ENCODE measurements around the gene PROSER2. TPM values are rescaled to one million over a fixed set of nuclear protein-coding genes. Genes with fewer than 3 reads are reported as not detected.

PROSER2 gene
- total and polyA plus RNA-seq, 8 donors = 1.3 to 16.2 (median 5.7) TPM; not detected in 1

DNA sequence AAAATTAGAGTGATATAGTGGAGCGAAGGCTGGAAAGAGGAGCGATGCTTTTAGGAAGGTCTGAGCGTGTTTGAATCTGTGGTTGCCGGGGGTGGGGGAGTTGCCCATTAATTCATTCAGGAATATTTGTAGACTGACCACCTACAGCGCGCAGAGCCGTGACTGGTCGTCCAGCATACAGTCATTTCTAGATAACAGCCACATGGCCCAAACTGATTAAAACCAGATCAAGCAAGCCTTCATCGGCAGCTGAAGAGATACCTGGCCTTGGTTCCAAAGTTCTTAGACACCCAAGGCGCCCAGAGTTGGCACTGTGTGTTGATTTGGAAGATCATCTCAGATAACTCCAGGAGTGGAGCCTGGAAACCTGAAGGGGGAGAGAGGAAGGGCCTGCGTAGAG, 1.7 kb downstream of the PROSER2 start:
- 30 to 57% (median 51%) methylated on average over 11 of the region's 11 CpGs for WGBS, 5 donors
- DNase-seq = peak; percentile 38 to 72
- peaks cover 8 to 49% (median 40%) of the 10 kb centered on the region in 4 donors for H3K4me1 ChIP-seq
- peak overlapping the region; percentile 70 to 88 (median 79) for H3K4me3 ChIP-seq
- H3K9me3 ChIP-seq = no peaks in the 10 kb centered on the region
- peak overlapping the region; percentile 22 to 92 (median 89) for H3K27ac ChIP-seq
- H3K27me3 ChIP-seq = peaks cover 0 to 28% (median 10%) of the 10 kb centered on the region in 3 donors
- no peak for TF ChIP-seq EP300 (IDR thresholded peaks at IDR 0.05)
- peak in 1 of 3 donors; percentile 49 for TF ChIP-seq POLR2AphosphoS5 (IDR thresholded peaks at IDR 0.05)
- H3K36me3 ChIP-seq = no peaks in the 10 kb centered on the region
- intact Hi-C loops (cut with DNase I; ENCODE audit: low total_unique reads) = no loop called here

DNA sequence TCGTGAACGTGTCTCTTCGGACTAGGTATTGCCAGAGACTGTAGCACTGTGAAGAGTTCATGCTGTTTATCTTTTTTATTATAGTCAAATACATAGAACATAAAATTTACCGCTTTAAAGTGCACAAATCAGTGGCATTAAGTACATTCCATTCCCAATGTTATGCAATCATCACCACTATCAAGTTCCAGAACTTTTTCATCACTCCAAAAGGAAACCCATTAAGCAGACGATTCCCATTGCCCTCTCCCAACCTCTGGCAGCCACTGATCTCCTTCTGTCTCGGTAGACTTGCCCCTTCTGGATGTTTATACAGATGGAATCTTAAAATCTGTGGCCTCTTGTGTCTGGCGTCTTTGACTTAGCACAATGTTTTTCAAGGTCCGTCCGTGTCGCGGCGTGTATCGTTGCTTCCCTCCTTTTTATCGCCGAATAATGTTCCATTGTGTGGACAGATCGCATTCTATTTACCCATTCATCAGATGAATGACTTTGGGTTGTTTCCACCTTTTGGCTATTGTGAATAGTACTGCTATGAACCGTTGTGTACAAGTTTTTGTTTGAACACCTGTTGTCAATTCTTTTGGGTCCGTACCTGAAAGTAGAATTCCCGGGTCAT, 2.7 kb downstream of the PROSER2 start:
- Histone ChIP-seq H3K4me3 (peak overlapping the region in 1 of 4 donors; percentile 88), H3K27ac (peak overlapping the region in 3 of 5 donors; percentile 89 to 92 (median 91)), H3K9me3 (no peaks in the 10 kb centered on the region), H3K27me3 (peaks cover 0 to 28% (median 10%) of the 10 kb centered on the region in 3 donors), H3K4me1 (peaks cover 8 to 58% (median 47%) of the 10 kb centered on the region in 4 donors), H3K36me3 (no peaks in the 10 kb centered on the region)
- DNase-seq = no peak
- intact Hi-C loops (cut with DNase I; ENCODE audit: low total_unique reads) = no loop called here
- 64 to 82% (median 74%) methylated on average over 19 of the region's 19 CpGs for WGBS, 5 donors
- TF ChIP-seq POLR2AphosphoS5 (IDR thresholded peaks at IDR 0.05) (no peak), POLR2A (IDR thresholded peaks at IDR 0.05) (no peak), EP300 (IDR thresholded peaks at IDR 0.05) (no peak)
- TF ChIP-seq, protein P1, sequence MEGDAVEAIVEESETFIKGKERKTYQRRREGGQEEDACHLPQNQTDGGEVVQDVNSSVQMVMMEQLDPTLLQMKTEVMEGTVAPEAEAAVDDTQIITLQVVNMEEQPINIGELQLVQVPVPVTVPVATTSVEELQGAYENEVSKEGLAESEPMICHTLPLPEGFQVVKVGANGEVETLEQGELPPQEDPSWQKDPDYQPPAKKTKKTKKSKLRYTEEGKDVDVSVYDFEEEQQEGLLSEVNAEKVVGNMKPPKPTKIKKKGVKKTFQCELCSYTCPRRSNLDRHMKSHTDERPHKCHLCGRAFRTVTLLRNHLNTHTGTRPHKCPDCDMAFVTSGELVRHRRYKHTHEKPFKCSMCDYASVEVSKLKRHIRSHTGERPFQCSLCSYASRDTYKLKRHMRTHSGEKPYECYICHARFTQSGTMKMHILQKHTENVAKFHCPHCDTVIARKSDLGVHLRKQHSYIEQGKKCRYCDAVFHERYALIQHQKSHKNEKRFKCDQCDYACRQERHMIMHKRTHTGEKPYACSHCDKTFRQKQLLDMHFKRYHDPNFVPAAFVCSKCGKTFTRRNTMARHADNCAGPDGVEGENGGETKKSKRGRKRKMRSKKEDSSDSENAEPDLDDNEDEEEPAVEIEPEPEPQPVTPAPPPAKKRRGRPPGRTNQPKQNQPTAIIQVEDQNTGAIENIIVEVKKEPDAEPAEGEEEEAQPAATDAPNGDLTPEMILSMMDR (IDR thresholded peaks at IDR 0.05) = no peak

DNA sequence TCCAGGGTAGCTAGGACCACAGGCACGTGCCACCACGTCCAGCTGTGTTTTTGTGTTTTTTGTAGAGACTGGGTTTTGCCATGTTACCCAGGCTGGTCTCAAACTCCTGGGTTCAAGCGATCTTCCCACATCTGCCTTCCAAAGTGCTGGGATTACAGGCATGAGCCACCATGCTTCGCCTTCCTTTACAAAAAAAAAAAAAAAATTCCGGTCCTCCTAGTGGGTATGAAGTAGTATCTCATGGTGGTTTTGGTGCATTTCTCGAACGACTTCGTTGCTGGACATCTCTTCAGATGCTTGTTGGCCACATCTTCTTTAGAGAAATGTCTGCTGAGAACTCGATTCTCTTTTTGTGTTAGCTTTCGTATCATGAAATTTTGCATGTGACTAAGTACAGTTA, 3.9 kb downstream of the PROSER2 start:
- Histone ChIP-seq H3K4me1 (peaks cover 8 to 69% (median 51%) of the 10 kb centered on the region in 4 donors), H3K4me3 (no peak overlapping the region), H3K27me3 (peaks cover 0 to 28% (median 10%) of the 10 kb centered on the region in 3 donors), H3K27ac (peak overlapping the region in 1 of 5 donors; percentile 32), H3K36me3 (no peaks in the 10 kb centered on the region), H3K9me3 (no peaks in the 10 kb centered on the region)
- DNase-seq = no peak
- no peak for TF ChIP-seq POLR2AphosphoS5 (IDR thresholded peaks at IDR 0.05)
- TF ChIP-seq POLR2A (IDR thresholded peaks at IDR 0.05) = no peak
- TF ChIP-seq, protein P1 (IDR thresholded peaks at IDR 0.05) = no peak
- no peak for TF ChIP-seq EP300 (IDR thresholded peaks at IDR 0.05)
- intact Hi-C loops (cut with DNase I; ENCODE audit: low total_unique reads) = no loop called here
- 85 to 89% (median 86%) methylated on average over 10 of the region's 10 CpGs for WGBS, 5 donors

DNA sequence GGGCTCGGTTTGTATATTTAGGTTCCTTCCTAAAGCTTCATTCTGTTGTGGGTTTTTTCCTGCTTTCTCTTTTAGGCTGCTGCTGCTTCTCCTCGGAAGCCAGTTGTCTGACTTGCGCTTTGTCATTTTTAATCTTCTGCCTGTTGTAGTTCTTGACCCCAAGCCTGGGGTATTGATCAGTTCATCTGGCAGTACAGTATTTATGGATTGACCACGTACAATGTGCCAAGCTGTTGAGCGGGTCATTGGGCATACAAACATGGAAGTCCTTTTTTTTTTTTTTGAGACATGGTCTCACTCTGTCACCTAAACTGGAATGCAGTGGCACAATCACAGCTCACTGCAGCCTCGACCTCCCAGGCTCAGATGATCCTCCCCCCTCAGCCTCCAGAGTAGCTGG, 4.3 kb downstream of the PROSER2 start:
- Histone ChIP-seq H3K36me3 (no peaks in the 10 kb centered on the region), H3K4me3 (no peak overlapping the region), H3K27me3 (peaks cover 0 to 28% (median 10%) of the 10 kb centered on the region in 3 donors), H3K27ac (peak overlapping the region in 1 of 5 donors; percentile 32), H3K4me1 (peaks cover 8 to 73% (median 53%) of the 10 kb centered on the region in 4 donors), H3K9me3 (no peaks in the 10 kb centered on the region)
- 77 to 88% (median 81%) methylated on average over 6 of the region's 6 CpGs for WGBS, 5 donors
- no peak for TF ChIP-seq EP300 (IDR thresholded peaks at IDR 0.05)
- TF ChIP-seq, protein P1 (IDR thresholded peaks at IDR 0.05) = no peak
- no peak for TF ChIP-seq POLR2AphosphoS5 (IDR thresholded peaks at IDR 0.05)
- TF ChIP-seq POLR2A (IDR thresholded peaks at IDR 0.05) = no peak
- DNase-seq = no peak
- intact Hi-C loops (cut with DNase I; ENCODE audit: low total_unique reads) = no loop called here
